HG02642 (cell line): ENCODE results near the gene OSCAR.

ENCODE experiments used
- ATAC-seq: cut with Tn5 transposase; IDR thresholded peaks from one replicate; pipeline ENCODE4 v1.9.1; 2021; ENCODE audit warnings: mild to moderate bottlenecking; ENCODE audit not compliant: unreplicated experiment, poor library complexity

The OSCAR gene, protein sequence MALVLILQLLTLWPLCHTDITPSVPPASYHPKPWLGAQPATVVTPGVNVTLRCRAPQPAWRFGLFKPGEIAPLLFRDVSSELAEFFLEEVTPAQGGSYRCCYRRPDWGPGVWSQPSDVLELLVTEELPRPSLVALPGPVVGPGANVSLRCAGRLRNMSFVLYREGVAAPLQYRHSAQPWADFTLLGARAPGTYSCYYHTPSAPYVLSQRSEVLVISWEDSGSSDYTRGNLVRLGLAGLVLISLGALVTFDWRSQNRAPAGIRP

DNA sequence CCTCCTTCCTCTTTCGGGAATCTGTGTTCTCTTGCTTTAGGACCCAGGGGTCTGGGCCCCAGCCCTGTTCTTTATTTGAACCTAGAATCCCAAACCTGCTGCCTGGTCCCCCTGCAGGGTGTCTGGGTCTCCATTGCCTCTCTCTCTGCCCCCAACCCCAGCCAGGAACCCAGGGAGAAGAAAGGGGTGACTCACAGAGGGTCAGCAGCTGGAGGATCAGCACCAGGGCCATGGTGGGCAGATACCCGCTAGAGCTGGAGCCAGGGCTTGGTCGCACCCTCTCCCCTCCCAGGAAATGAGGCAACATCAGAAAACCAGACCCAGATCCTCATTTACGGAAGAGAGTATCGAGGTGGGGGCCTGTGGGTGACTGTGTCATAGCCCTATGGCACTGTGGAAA is at the start of gene OSCAR:
OSCAR (minus strand) TSS at position 243 of the 400 bp plus-strand sequence; CDS start at position 232, 11 bp downstream.
- ATAC-seq, result no peak

DNA sequence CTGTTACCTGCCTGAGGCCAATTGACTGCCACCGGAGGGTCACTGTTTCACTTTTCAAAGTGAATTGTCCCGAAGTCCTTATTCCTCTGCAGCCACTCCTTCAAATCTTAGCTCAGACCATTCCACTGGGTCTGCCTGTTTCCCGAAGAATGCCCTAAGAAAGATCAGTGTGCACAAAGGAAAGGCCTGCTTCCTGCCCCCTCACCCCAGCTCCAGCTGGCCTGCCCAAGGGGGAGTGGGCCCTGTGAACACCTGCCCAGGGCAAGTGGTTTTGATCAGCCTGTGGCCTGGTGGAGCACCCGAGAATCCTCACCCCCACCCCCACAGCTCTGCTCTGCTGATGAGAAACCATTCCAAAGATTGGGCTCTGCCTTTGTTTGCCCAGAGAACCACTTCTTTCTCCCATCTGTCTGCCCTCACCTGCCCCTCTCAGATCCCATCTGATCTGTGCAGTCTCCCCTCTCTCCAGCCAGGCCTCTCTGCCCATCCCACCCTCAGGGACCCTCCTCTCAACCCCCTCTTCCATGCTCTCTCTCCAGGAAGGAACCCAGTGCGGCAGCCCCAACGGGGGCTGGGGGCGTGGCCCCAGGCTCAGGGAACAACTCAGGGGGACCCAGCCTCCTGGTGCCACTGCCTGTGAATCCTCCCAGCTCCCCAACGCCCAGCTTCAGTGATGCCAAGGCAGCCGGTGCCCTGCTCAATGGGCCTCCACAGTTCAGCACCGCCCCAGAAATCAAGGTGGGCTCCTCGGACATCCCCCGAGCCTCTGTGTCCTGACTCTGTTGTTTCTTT is 48.6 kb upstream of the OSCAR start:
- no peak for ATAC-seq

DNA sequence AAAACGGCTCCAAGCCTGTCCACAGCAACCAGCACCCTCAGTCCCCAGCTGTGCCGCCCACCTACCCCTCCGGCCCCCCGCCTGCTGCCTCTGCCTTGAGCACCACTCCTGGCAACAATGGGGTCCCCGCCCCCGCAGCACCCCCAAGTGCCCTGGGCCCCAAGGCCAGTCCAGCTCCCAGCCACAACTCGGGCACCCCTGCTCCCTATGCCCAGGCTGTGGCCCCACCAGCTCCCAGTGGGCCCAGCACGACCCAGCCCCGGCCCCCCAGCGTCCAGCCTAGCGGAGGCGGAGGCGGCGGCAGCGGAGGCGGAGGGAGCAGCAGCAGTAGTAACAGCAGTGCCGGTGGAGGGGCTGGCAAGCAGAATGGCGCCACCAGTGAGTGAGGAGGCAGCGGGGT is 47.6 kb upstream of the OSCAR start:
- ATAC-seq, result no peak

DNA sequence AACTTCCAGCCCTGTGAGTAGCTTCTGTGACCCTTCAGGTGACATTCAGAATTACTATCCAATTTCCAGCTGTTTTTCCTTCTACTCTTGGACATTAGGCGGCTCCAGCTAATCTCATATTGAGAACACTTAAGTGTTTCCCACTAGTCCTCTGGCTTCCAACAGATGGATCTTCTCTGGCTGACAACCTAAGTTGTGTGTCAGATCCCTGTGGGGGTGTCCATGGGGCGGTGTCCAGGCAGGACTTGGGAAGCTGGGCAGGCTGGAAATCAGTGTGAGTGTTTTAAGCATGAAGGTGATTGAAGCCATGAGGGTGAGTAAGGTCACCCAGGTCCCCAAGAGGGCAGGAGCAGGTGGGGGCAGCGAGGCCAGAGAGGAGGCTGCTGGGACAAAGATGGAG is 47.1 kb upstream of the OSCAR start:
- no peak for ATAC-seq

DNA sequence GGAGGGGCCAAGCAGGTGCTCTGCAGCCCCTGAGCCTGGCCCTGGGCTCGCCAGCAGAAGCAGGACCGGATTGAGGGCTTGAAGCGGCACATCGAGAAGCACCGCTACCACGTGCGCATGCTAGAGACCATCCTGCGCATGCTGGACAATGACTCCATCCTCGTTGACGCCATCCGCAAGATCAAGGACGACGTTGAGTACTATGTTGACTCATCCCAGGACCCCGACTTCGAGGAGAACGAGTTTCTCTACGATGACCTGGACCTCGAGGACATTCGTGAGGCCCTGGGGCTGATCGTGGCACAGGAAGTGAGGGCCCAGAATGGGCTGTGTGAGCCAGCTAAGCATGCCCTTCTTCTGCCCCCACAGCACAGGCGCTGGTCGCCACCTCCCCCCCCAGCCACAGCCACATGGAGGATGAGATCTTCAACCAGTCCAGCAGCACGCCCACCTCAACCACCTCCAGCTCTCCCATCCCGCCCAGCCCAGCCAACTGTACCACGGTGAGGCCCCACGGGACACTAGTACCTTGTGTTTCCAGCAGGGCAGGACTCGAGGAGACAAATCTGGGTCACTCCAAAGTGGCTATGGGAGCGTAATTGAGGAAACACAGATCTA is 45.0 kb upstream of the OSCAR start:
- ATAC-seq, result no peak

DNA sequence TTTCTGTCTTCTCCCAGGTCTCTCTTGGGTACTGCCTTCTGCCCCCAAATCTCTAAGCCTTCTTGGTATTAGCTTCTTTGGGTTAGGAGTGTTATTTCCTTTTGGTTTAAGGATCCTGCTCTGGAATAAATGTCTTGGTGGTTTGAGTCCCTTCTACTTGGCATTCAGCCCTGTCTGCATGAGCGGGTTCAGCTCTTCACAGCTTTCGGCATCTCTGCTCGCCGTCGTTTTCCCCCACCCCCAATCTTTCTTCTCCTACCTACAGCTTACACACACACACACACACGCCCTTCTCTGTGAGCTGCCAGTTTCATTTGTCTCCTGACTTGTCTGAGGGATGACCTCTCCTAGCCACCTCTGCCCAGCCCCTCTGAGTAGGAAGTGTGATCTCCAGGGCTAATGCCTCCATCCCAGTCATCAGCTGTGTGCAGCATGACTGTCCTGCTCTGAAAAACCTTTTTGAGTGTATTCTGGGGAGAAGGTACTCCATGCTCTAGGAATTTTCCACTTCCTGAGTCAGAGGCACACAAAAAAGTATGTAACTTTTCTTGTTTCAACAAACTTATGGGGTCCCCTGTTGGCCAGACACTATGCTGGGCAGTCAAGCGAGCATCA is 41.7 kb upstream of the OSCAR start:
- ATAC-seq, result no peak

DNA sequence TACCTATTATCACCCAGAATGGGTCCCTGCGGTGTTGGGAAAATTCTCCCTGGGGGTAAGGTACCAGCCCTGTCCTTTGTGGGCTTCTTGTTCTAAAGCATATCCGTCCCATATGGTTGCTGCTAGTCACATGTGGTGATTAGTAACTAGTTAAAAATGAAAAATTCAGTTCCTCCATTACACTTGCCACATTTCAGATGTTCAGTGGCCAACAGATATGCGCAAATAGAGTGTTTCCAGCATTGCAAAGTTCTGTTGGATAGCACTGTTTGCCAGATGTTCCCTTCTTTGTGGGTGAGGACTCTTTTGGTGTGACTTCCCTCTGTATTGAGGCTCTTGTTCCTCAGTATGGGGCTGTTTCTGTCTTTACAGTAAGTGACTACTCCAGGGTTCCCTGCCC is 40.8 kb upstream of the OSCAR start:
- no peak for ATAC-seq

DNA sequence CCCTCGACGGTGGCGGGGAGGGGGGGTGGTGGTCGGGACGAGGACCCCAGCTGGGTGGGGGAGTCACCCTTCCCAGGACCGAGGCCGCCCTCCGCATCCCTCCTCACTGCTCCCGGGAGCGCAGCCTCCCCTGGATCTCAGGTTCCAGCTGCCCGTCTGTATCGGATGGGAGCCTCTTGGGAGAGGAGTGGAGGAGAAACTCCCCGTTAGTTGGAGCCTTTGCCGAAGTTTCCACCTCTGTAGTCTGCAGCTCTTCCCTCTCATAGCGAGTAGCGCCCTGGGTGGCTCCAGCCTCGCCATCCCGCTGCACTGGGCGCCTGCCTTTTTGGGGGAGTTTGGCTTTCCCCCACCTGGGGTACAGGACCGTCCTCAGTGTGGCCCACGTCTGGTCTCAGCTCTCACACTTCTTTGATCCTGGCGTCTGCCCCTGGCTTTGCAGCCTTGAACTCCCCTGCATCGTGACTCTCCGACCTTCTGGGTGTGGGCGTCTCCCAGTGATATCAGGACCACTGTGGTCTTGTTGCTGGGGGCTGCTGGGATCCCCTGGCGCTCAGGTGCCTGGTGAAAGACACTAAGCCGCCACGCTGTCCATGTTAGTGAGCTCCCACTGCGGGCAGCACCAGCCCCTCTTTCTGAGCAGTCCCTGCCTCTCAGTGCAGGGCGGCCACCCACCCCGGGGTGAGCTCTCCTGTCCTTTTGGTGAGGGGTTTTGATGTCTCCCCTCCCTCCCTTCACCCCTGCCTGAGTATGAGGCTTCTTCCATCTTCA is 38.1 kb upstream of the OSCAR start:
- no peak for ATAC-seq

DNA sequence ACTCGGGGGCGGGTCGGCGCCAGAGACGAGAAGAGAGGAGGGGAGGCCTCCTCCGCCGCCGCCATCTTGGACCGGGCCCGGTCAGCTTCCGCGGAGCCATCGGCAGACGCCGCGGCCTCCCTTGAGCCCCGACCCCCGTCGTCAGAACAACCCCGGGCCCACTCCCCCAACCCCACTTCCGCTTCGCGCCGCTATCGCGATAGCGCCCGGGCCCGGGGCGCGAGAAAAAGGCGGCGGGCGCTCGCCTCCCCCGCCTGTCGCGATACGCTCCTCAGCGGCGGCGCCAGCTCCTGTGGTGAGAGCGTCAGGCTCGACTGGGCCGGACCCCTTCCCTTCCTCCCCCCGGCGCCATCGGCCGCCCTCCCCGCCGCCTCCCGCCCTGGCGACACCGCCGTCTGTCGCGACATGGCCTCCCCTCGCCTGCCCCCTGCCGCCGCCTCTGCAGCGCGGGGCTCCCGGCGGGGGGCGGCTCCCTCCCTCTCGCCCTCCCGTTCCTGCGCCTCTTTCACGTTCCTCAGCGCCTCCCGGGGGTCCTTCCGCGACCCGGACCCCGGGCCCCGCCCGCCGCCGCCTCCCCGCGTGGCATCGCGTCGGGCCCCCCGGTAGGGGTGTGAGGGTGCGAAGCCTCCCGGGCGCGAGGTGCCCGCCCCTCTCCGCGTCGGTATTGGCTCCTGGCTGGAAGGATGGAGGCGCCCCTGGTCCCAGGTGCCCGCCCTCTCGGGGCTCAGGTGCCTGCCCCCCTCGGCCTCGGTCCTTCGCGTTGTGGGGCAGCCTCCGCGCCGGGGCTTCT is 37.3 kb upstream of the OSCAR start, which contains the start of gene CNOT3:
CNOT3 (plus strand) TSS at position 64 of the 790 bp plus-strand sequence. CDS start 5,217 bp downstream, outside the sequence.
- no peak for ATAC-seq

DNA sequence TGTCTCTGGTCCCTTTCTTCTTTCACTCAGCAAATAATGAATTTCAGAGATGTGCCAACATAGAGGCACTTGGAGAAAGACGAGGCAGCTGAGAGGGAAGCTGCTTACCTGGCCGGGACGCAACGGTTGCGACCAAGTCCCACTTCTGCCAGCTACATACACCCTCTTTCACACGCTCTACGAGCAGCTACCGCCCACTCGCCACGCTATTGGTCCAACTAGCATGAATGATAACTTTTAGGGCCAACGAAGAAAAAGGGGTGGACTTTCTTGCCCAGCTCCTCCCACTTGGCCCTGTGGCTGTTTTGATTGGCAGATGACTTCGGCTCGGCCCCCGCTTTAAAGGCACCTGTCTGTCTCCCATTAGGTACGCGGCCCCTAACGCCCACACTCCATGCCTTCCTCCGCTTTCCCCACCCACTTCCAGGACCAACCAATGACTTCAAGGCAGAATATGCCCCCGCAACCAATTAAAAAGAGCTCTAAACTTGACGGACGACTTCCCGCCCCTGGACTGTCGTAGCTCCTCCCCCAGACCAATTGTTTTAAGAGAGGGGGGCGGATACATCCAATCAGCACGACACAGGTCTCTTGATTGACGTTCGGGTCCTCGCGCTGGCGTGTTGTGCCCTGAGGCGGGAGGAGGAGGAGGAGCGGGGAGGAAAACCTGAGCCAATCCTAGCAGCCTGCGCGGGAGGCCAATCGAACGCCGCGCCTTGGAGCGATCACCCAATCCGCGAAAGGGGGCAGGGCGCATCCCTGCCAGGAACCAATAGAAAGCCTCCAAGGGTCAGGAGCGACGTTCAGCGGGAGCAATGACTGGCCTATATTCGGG is 36.5 kb upstream of the OSCAR start:
- ATAC-seq, result peak; percentile 82

DNA sequence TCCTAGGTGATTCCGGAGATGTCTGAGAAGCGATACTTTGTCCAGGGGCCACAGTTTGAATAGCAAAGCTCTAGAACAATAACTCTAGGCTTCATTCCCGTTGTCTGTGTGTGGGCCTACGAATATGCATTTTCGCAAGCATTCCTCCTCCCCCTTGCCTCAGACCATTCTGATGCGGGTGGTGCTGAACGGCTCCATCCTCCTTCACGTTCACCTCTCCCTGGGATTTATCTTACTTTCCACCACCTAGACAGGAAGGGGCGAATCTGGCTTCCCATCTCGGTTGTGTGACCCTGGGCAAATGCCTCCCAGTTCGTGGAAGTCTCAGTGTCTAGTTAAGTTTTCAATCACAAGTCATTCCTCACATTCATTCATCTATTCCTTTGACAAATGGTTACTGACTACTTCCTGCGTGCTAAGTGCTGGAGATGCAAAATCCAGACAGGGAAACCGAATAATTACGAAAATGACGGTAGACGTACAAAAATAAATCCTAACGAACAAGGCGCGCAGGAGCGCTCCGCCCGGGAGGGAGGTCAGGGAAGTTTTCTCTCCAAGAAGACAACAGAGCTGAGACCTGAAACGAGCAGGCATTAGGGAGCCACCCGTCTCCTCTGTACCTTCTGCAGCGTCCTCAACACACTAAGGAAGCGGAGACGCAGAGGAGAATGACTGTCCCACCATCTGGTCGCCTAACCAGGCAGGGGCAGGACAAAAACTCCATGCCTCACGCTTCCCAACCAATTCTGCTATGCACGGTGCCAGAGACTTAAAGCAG is 35.7 kb upstream of the OSCAR start:
- ATAC-seq, result no peak

DNA sequence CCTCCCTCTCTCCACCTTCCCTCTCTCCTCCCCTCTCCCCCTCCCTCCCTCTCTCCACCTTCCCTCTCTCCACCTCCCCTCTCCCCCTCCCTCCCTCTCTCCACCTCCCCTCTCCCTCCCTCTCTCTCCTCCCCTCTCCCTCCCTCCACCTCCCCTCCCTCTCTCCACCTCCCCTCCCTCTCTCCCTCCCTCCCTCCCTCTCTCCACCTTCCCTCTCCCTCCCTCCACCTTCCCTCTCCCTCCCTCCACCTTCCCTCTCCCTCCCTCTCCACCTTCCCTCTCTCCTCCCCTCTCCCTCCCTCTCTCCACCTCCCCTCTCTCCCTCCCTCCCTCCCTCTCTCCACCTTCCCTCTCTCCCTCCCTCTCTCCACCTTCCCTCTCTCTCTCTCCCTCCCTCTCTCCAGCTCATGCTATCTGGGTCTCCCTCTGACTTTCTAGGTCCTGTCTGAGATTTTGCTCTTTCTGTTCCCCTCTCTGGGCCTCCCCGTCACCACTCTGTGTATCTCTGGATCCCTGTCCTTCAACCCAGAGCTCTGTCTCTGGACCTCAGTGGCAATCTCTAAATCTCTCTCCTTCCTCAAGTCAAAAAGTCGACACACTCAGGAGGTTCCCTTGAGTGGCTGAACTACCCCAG is 33.5 kb upstream of the OSCAR start:
- no peak for ATAC-seq

DNA sequence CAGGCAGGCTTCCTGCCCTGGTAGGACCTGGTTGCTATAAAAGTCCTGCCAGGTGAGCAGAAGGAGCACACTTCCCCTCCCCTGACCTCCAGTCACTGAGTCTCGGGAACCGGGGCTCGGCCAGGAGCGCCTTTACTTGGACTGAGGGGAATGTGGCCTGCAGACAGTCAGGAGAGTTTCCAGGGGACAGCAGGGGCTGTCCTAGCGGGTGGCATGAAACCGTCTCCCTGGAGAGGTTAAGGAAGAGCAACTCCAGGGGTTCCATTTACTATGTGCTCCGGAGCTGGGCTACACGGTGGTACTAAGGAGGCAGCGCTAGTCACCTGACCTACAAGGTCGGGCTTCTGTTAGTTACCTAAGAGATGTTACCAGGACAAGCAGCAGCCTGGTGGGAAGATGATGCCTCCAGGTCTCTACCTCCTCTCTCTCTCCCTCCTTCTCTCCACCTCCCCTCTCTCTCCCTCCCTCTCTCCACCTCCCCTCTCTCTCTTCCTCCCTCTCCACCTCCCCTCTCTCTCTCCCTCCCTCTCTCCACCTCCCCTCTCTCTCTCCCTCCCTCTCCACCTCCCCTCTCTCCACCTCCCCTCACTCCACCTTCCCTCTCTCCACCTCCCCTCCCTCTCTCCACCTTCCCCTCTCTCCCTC is 32.8 kb upstream of the OSCAR start:
- ATAC-seq, result no peak

DNA sequence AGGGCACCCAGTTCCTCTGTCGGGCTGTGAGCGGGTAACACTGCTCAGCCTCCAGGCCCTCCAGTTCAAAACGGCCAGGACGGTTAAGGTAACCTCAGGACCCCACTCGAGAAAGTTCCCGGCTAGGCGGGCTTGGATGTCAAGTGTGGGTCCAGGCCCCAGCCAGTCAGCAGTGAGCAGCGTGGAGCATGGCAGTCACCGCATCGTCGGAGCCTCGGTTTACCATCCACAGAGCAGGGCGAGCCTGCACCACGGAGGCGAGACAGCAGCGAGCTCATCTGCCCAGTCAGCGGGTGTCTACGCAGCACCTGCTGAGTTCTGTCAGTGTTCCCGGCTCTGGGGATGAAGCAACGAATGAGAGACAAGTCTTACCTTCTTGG is 29.0 kb upstream of the OSCAR start:
- ATAC-seq, result no peak

DNA sequence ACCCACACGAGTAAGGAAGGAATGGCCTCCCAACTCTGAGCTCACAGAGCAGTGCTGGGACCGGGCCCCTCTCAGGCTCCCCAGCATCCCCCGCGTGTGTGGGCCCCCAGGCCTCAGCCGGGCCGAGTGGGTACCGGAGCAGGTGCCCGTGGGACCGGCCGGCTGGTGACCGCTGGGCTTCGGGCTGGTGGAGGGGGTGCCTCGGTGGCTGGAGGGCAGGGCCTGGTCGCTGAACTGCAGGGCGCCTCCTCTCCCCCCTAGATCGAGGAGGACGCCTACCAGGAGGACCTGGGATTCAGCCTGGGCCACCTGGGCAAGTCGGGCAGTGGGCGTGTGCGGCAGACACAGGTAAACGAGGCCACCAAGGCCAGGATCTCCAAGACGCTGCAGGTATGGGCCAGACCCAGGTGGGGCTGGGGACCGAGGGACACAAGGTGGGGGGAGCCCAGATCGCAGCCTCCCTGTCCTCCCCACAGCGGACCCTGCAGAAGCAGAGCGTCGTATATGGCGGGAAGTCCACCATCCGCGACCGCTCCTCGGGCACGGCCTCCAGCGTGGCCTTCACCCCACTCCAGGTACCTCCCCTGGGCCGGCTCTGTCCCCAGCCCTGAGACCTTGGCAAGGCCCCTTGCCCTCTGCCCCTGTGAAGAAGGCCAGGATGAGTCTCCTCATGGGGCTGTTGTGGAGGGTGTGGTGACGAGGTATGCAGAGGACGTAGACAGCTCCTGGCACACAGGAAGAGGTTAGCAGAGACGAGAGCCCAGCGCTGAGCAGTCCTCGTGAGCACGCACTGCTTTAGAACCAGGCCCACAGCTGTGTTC is 28.4 kb upstream of the OSCAR start:
- no peak for ATAC-seq

DNA sequence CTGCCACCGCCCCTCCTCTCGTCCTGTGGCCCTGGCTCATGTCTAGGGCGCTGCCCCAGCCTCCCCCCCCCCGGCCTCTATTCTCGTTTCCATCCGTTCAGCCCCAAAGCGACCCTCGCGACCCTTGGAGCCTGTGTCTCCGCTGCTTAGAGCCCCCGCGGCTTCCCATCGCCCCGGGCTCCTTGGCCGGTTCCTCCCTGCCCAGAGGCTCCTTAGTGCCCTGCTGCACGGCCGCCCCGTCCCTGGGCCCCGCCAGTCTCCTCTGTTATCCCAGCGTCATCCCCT is 27.8 kb upstream of the OSCAR start:
- no peak for ATAC-seq
